Stimulated activated CD8-positive, alpha-beta memory T cell treated with anti-CD3 and anti-CD28 coated beads, Interleukin-7, amount 100 ng/mL, for 48 hours (primary cell): ENCODE measurements around the gene CHD9.
"Not testable (repeated sequence)": the region's sequence is repeated elsewhere in the genome, so short reads cannot be mapped to it uniquely, and the experiment has no call there.

Source experiments
- DNase-seq, 2 donors: peaks; one replicate each; pipeline ENCODE4 v3.0.0-alpha.2; 2020; ENCODE audit warnings: low read depth in 1 of 2; ENCODE audit errors: extremely low read depth in 1 of 2

The CHD9 gene

DNA sequence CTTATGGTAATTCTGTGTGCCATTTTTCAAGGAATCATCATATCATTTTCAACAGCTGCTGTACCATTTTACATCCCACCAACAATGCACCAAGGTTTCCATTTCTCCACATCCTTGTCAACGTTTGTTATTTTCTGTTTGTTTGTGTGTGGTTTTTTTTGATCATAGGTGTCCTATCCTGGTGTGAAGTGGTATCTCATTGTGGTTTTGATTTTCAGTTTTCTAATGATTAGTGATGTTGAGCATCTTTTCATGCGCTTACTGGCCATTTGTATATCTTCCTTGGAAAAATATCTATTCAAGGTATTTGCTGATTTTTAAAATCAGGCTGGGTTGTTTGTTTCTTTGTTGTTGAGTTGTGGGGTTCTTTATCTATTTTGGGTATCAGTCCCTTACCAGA lies 15.0 kb downstream of the CHD9 start:
- DNase-seq, result no peak

DNA sequence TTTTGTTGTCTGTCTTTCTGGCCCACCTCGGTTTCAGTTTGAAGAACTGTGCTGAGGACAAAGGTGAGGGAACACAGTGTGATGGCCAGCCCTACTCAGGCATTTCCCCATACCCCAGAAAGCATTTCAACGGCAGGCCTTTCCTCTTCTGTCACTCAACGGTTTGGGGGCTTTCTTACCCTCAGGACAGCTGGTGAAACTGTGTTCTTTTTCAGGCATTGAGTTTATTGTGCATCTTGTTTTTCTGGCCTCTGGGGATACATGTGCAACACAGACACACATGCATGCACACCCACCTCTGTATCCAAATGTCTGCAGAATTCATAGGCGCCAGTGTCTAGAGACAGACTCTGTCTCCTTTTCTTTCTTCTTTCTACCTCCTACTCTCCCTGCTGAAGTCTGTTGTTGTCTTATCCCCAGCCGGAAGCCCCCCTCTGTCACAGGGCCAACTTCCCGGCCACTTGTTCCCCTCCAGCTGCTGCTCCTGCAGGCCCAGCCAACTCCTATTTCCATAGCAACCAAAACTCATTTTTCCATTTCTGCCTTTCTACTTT lies 17.0 kb downstream of the CHD9 start:
- DNase-seq, result no peak

DNA sequence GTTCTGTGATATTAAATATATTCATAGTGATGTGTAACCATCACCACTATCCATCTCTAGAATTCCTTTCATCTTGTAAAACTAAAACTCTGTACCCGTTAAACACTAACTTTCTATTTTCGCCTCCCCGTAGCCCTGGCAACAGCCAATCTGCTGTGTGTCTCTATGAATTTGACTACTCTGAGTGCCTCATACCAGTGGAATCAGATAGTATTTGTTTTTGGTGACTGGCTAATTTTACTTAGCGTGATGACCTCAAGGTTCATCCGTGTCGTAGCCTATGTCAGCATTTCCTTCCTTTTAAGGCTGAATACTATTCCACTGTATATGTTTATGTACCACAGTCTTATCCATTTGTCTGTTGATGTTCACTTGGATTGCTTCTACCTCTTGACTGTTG lies 18.2 kb downstream of the CHD9 start:
- no peak for DNase-seq

DNA sequence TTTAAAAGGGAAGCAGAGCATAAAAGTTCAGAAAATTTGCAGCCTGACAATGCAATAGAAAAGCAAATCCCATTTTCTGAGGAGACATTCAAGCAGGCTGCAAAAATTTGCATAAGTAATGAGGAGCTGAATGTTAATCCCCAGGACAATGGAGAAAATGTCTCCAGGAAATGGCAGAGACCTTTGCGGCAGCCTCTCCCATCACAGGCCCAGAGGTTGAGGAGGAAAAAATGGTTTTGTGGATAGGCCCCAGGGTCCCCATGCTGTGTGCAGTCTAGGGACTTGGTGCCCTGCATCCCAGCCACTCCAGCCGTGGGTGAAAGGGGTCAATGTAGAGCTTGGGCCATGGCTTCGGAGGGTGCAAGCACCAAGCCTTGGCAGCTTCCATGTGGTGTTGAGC lies 19.5 kb downstream of the CHD9 start:
- not testable (repeated sequence) for DNase-seq

DNA sequence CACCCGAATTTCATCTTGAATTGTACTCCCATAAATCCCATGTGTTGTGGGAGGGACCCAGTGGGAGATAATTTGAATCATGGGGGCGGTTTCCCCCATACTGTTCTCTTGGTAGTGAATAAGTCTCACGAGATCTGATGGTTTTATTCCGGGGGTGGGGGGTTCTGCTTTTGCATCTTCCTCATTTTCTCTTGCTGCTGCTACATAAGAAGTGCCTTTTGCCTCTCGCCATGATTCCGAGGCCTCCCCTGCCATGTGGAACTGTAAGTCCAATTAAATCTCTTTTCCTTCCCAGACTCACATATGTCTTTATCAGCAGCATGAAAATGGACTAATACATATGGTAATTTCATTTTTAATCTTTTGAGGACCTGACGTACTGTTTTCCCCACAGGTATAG lies 20.7 kb downstream of the CHD9 start:
- not testable (repeated sequence) for DNase-seq

DNA sequence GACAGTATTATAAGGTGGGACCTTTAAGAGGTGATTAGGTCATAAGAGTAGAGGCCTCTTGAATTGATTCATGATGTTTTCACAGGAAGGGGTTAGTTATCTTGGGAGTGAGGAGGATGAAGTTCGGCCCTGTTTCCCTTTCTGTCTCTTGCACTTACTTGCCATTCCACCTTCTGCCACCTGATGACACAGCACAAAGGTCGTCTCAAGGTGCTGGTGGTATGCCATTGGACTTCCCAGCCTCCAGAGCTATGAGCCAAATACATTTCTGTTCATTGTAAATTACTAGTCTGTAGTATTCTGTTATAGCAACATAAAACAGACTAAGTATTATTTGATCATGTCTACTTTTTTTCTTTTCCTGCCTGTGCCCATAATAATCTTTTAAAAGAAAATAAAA lies 23.5 kb downstream of the CHD9 start:
- DNase-seq, result no peak

DNA sequence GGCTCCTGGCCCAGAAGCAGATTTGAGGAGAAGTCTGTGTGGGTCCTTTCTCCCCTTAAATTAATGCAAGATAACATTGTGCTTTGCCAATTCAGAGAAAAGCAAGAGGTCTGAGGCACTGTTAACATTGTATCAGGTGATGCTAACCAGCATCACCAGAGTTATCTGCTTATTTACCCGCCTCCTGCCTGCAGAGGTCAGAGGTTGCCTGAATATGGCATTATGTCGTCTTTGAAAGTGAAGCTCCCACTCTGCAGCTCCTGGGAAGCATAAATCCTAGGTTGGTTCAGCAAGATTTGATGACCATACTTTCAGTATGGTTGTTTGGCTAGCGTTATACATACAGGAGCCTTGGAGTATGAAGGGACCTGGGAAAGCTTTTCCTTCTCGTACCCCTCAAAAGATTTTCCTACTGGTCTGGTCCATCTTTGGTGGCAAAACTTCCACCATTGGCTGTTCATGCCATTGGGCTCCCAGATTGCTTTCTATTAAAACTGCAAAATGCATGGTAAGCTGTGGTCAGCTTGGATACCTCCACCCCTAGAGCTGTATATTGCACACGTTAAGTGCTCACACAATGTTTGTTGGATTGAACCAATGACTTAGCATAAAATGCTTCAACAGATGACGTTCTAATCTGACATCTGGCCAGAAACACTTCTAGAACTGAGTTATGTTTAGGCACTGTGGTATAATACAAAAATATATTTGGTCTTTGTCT lies 24.1 kb downstream of the CHD9 start:
- DNase-seq, result no peak

DNA sequence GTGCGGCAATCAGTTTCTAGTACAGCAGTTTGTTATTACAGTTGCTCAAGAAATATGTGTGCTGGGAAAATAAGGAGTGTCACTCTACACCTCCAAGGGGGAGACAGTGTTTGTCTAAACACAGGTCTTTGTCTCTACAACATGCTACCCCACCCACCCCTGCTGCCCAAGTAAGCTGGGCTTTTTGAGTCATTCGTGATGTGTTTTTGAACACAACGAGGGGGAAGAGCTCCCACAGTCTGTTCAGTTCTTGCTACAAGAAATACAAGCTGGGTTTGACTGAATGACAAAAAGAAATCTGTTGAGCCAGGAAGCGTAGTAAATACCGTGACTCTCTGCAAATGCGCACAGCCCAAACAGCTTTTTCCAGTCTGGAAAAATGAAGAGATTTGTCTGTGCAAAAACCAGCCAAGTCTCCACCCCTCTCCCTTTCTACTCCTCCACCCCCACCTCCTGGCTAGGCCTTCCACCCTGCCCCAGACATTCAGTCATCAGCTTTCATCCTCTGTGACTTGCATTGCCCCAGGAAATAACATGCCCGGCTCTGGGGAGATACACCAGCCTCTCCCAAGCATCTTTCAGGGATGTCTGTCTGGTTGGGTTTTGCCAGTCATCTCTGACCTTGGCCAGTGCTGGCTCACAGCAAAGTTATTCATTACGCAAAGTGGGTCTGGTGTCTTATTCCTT lies 25.7 kb downstream of the CHD9 start:
- no peak for DNase-seq

DNA sequence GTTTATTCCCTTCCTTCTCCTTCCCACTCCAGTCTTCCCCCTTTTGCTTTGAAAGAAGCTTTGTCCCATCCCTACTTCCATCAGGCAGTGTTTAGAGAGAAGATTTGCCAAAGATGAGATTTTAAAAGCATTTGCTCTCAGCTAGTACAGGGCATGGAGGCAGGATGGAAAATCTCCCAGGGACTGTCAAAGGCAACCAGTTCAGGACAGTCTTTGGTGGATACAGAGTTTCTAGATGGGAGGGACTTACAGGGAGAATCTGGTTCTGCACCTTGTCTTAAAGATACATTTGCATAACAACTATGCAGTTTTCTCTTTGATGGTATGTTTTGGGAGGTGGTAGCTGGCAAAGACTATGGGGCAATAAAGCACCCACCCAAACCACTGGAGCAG lies 26.2 kb downstream of the CHD9 start:
- no peak for DNase-seq

DNA sequence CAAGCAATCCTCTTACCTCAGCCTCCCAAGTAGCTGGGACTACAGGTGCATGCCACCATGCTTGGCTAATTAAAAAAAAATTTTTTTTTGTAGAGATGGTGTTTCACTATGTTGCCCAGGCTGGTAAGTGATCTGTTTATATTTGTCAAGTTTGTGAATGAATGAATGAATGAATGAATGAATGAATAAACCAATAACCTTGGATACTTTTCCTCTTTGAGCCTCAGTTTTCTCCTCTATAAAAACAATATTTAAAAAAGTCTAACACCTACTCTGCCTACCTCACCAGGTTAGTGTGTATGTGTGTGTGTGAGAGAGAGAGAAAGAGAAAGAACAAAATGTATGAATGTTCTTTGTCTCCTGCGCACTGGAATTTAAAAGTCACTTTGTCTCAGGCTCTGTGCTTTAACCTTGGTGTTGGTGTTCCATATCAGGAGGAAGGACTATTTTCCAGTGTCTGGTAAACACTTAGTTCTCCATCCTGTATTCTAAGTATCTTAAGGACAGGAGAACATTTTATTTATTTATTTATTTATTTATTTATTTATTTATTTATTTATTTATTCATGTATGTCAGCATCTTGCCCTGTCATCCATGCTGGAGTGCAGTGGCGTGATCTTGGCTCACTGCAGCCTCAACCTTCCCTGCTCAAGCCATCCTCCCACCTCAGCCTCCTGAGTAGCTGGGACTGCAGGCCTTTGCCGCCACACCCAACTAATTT lies 27.1 kb downstream of the CHD9 start:
- DNase-seq, result no peak

DNA sequence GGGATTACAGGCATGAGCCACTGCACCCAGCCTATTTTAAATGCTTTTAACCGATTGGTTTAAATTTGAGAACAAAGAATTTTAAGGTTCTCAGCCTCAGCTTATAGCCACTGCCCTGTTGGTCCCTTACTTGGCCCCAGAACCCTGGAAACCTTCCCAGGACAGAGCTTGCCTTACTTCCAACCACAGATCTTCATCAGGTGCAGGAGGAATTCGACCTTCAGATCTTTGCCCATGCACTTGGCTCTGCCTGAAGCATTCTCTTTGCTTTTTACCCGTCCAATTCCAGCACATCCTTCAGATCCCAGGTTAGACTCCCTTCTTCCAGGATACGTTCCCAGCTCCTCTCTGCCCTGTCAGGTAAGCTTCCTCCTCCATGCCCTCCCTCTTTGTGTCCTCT lies 27.7 kb downstream of the CHD9 start:
- DNase-seq, result no peak

DNA sequence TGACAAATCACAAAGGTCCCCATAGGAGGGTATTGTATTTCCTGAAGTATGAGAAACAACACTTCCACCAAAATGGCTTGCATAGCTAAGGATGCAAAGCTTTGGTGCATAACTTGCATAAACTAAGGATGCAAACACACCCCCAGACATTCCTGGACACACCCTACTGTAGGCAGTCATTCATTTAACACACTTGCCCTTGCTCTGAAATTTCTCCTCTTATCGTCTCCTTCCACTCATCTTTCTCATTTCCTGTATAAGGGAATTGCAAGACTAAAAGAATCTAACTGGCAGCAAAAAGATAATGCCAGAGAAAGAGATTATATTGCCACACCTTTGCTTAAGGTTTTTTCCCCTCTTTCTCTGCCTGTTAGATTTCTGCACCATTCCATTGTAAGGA lies 28.3 kb downstream of the CHD9 start:
- DNase-seq, result no peak

DNA sequence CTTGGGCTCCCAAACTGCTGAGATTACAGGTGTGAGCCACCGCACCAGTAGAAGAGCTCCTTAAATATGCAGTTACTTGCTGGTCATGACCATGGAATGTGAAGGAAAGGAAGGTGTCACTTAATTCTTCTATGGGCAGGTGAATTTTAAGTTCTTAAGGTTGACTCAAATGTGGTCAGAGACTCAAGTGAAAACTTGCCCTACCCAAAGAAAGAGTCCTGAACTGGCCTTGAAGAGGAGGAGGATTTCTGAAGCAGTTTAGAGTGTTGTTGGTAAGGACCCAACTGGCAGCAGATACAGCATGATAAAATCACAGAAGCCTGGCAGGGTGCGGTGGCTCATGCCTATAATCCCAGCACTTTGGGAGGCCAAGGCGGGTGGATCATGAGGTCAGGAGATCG lies 29.4 kb downstream of the CHD9 start:
- DNase-seq, result no peak

DNA sequence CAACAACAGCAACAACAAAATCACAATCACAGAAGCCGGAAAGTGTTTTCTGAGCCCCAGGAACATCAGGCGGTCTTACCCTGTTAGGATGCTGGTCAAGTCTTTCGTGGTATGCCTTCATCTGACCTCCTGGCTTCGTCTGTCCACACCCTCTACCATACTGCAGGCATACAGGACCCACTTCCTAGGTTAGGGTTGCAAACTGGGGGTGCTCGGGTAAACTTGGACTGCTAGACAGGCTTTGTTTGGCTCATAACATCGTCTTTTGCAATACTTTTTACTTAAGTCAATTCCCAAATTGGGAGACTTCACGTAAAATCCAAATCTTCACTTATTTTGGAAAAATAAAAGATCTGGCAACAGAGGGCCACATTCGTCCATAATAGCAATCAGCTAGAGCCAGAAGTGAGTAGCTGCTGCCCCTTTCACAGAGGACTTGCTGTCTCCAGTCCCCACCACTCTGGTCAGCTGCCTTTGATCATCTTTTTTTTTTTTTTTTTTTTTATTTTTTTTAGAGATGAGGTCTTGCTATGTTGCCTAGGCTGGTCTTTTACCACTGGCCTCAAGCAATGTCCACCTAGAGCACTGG lies 30.0 kb downstream of the CHD9 start:
- no peak for DNase-seq

DNA sequence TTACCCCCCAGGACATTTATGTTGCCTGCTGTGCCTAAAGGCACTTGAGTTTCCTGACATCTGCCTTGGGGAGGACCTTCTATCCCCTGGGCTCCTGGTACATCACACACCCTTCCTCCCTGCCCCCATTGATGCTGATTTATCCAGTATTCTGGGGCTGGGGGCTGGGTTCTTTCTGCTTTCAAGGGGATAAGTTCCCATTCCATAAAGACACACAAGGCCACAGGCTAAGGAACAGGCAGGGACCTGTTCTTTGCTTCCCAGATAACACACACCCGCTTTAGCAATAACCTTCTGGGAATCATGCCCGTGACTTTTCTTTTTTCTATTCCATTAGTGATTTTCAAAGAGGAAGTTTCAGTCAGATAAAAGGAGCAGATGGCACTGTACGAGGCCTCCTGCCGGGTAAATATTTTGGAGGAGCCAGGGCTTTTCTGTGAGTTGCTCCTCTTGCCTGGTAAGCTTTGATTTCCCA lies 30.6 kb downstream of the CHD9 start:
- DNase-seq, result no peak

DNA sequence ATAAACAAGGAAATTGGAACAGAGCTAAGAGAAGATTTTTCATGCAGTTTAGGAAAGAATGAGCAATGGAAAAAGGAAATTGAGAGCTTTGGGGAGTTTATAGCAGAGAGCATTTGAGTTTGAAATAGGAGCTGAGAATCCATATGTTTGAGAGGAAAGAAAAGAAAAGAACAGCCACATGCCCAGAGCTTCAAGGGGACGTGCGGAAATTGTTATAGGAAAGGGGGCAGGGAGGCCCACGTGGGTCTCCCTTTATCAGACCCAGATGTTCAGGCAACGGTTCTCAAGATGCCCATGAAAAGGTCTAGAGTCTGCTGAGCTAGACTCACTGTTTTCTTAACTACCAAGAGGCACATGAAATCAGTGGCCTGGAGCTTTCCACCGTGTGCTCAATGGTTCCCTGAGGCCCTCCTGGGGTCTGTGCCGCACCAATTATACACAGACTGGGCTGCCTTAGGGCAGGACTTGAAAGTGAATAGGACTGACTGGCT lies 31.2 kb downstream of the CHD9 start:
- no peak for DNase-seq

DNA sequence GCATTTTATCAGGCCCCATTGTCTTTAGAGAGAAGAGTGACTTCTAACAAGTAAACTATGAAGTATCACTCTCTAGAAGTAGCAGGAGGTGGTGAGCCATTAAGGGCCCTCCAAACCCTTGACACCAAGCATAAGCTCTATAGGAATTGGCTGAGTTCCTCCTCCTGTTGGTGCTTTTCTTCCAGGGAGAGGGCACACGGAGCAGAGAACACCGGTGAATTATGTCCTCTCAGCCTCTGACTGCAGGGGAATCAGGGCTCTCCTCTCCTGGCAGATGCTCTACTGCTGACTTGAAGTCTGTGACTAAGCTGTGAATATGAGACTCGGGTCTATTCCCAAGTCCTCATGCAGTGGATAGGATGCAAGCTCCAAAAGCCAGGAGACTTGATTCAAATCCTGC lies 32.3 kb downstream of the CHD9 start:
- DNase-seq, result no peak

DNA sequence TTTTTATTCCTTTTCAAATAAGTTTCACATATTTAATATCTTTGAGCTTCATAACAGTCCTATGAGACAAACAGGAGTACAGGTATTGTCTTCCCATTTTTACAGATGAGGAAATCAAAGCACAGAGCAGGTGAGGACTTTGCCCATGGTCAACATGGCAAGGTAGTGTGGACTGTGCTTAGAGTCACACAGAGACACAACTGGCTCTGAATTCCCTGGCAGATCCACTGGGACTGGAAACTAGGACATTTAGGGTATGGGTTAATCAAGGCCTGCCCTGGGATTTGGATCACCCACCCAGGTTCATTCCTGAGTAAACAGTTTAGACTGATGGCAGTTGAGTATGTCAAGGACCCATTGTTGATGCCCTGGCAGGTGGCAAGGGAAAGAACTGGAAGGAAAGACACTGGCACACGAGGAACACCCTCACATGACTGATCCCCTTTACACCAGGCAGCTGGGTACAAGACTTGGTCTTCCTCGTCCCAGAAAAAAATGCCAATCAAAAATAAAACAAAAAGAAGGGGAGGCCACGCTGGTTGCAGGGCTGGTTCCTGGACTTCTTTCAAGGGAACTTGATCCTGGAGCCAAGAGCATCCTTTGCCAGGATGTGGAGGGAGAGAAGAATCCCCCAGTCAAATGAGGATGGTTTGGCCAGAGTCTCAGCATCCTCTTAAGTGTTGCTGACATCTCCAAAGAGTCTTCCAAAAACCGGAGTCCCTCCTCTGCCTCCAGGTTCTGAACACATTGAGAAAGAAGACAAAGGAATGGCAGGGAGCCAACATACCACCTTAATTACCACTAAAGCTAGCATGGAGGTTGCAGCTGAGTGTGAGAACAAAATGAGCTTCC lies 34.9 kb downstream of the CHD9 start:
- DNase-seq, result no peak

DNA sequence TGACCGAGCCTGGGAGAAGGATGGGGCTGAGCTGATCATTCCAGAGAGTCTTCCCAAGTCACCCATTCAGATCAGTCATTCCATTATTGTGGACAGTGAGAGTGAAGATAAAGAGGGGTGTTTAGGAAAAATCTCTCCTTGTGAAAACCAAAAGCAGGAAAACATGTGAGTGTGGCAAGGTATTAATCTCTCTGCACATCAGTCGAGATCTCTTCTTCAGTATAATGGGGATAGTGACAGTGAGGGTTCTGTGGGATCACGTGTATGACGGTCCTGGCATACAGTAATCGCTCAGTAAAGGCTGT lies 35.4 kb downstream of the CHD9 start:
- DNase-seq, result no peak

DNA sequence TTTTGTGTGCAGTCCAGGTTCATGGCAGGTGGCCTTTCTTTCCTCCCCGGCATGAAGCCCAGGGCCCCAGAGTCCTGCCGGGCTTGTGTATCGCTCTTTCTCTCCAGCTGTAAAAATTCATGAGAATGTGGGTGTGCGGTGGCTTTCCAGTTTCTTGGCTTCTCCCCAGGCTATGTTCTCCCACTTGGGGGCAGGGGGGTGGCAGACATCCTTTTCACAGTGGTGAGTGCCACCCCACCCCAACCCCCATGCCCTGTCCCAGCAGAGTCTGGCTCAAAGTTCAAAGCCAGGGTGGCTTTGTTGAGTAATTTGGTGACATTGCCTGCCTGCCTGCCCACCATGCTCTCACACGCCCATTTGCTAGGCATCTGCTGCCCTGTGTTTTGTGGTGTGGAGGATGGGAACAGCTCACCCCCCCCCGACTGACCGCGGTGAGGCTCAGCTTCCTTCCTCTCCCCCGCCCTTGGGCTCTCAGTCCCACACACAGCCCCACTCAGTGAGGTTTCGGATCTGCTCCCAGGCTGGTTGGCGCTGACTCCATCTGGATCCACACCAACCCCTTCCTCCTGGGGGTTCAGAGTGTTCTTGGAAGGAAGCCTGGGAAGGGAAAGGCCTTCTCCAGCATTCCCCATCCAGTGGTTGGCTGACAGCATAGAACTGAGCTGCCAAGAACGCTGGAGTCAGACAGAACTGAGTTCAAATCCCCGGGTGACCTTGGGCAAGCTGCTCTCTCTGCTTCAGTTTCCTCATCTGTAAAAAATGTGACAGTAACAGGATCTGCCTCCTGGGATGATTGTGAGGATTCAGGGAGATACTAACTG lies 36.0 kb downstream of the CHD9 start:
- no peak for DNase-seq
